Esophagus muscularis mucosa (tissue), 3 donors: ENCODE measurements around the gene HIBADH.
"Not testable (repeated sequence)": the region's sequence is repeated elsewhere in the genome, so short reads cannot be mapped to it uniquely, and the experiment has no call there.

Source experiments
- EP300 ChIP-seq: sonication (generic); formaldehyde crosslinking; IDR thresholded peaks from one replicate; pipeline ENCODE4 v1.6.1; 2017; ENCODE audit warnings: antibody characterized with exemption
- TF ChIP-seq, protein P1 (sequence below), 3 experiments: fragments of 200-600 bp in 2 of 3; fragments of 450-650 bp in 1 of 3; sonication (generic) in 2 of 3; IDR thresholded peaks; one replicate each; pipeline ENCODE4 v1.5.1; 2017 to 2019; ENCODE audit warnings: antibody characterized with exemption in 3 of 3, mild to moderate bottlenecking in 2 of 3, moderate library complexity in 1 of 3

DNA sequence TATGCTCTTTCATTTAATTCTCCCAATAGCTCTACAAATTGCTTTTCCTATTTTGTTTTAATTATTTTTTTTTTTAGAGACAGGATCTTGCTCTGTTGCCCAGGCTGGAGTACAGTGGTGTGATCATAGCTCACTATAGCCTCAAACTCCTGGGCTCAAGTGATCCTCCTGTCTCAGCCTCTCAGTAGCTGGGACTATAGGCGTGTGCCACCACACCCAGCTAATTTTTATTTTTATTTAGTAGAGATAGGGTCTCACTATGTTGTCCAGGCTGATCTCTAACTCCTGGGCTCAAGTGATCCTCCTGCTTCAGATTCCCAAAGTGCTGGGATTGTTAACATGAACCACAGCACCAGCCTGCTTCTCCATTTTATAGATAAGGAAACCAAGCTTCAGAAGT is 151.3 kb downstream of the HIBADH start:
- TF ChIP-seq EP300, result not testable (repeated sequence)
- TF ChIP-seq, protein P1, sequence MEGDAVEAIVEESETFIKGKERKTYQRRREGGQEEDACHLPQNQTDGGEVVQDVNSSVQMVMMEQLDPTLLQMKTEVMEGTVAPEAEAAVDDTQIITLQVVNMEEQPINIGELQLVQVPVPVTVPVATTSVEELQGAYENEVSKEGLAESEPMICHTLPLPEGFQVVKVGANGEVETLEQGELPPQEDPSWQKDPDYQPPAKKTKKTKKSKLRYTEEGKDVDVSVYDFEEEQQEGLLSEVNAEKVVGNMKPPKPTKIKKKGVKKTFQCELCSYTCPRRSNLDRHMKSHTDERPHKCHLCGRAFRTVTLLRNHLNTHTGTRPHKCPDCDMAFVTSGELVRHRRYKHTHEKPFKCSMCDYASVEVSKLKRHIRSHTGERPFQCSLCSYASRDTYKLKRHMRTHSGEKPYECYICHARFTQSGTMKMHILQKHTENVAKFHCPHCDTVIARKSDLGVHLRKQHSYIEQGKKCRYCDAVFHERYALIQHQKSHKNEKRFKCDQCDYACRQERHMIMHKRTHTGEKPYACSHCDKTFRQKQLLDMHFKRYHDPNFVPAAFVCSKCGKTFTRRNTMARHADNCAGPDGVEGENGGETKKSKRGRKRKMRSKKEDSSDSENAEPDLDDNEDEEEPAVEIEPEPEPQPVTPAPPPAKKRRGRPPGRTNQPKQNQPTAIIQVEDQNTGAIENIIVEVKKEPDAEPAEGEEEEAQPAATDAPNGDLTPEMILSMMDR (IDR thresholded peaks at IDR 0.05), result not testable (repeated sequence)
